AG10803 (cell line): ENCODE data around the gene TCERG1L.

Experiments
- DNase-seq: peaks from one replicate; pipeline ENCODE4 v3.0.0; 2010; ENCODE audit warnings: low read depth
- H3K4me3 ChIP-seq: 2 replicates; pipeline ENCODE4 v1.5.1; 2011; ENCODE audit warnings: mild to moderate bottlenecking, low read length, control low read depth
- CTCF ChIP-seq: conservative IDR thresholded peaks from 2 replicates; pipeline ENCODE4 v1.5.1; 2011; ENCODE audit warnings: mild to moderate bottlenecking, low read length, control low read depth, inconsistent platforms

The TCERG1L gene

GRCh38 chr10:131077724-131078123 is 233.8 kb downstream of the TCERG1L start:
- no peak for TF ChIP-seq CTCF
- no peak overlapping the region for H3K4me3 ChIP-seq
- DNase-seq = no peak

DNA sequence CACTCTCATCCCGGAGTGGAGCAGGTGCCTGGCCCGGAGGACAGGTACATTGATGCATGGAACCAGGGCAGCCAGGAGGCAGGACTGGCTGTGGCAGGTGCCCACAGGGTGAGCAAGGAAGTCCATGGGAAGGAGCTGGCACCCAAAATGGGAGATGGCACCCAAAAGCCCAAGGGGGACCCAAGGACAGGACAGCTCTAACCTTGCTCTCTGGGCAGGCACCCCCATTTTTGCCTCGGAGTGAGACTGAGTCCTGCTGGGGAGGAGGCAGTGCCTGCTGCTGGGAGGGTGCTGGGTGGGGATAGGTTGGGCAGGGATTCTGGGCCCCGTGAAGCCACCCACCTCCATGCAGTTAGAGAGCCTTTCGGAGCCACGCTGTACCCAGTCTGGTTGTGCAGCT is 234.5 kb downstream of the TCERG1L start:
- TF ChIP-seq CTCF = no peak
- no peak overlapping the region for H3K4me3 ChIP-seq
- DNase-seq = no peak

DNA sequence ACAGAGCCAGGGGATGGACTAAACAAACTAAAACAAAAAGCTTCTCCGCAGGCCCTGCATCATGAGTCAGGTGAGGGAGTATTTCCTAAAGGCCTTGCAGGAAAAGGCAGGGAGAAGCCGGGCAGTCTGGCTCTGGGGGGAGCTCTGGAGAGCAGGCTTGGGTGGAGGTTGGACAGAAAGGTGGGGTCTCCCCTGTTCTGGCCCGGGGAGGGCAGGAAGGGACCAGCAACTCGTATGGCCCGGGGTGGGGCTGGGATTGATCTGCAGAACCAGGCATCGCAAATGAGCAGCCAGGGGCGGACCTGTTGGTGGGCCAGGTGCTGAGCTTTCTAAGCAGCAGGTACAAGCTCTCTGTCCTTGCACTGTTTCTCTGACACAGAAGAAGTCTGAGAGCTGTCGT is 235.2 kb downstream of the TCERG1L start:
- DNase-seq = no peak
- TF ChIP-seq CTCF = no peak

GRCh38 chr10:131075218-131075770 is 236.2 kb downstream of the TCERG1L start:
- H3K4me3 ChIP-seq = no peak overlapping the region
- no peak for DNase-seq
- no peak for TF ChIP-seq CTCF

More for the DNA sequence above, 235.2 kb downstream of the TCERG1L start:
- H3K4me3 ChIP-seq = no peak overlapping the region

GRCh38 chr10:131074682-131075081 is 236.8 kb downstream of the TCERG1L start:
- H3K4me3 ChIP-seq = no peak overlapping the region
- no peak for DNase-seq
- TF ChIP-seq CTCF = no peak

DNA sequence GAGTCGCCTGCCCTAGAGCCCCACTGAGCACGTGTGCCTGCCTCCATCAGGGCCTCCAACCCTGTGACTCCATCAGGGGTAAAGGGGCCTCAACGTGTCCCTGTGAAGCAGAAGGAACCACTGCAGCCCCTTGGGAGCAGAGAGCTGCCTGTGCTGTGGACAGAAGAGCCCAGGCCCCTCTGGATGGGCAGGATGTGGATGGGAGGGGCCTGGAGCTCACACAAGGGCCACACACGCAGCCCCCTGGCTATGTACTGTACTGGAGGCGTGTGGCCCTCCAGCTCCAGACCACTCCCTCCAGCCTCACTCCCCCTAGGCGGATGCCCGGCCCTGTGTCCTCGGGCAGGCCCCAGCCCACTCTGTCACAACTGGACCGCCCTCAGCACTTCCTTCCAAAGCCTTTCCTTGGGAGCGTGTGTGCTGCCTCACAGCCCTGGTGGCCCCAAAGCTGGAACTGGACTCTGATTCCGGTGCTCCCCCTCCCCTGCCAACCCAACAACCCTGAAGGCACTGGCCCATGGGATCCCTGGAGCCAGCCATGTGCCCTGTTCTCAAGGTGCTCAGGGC is 238.0 kb downstream of the TCERG1L start:
- H3K4me3 ChIP-seq = no peak overlapping the region
- DNase-seq = no peak
- TF ChIP-seq CTCF = no peak

- H3K4me3 ChIP-seq = no peak overlapping the region
- TF ChIP-seq CTCF = no peak
- DNase-seq = no peak
Measured at GRCh38 chr10:131072651-131073468, 238.7 kb downstream of the TCERG1L start.
